GM12801 (cell line): ENCODE measurements around the gene SGMS1.

Experiments
- CTCF ChIP-seq: IDR thresholded peaks from one replicate; pipeline ENCODE4 v1.5.1; 2011; ENCODE audit warnings: control low read depth; ENCODE audit not compliant: insufficient read length; ENCODE audit errors: extremely low read depth

Gene SGMS1

GRCh38 chr10:50577010-50577409, 46.7 kb downstream of the SGMS1 start:
- TF ChIP-seq CTCF, result no peak

- no peak for TF ChIP-seq CTCF
Measured at GRCh38 chr10:50576245-50576815, 47.4 kb downstream of the SGMS1 start.

- TF ChIP-seq CTCF, result no peak
Measured at GRCh38 chr10:50575477-50576244, 48.1 kb downstream of the SGMS1 start.

- TF ChIP-seq CTCF, result no peak
Measured at GRCh38 chr10:50574931-50575330, 48.8 kb downstream of the SGMS1 start.

DNA sequence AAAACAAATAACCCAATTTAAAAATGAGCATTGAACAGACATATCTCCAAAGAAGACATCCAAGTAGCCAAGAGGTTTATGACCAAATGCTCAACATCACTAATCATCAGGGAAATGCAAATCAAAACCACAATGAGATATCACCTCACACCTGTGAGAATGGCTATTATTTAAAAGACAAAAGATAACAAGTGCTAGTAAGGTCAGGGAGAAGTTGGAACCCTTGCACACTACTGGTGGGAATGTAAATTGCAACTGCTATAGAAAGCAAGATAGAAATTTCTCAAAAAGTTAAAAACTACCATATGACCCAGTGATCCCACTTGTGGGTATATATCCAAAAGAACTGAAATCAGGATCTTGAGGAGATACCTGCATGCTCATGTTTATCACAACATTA, 49.5 kb downstream of the SGMS1 start:
- TF ChIP-seq CTCF, result no peak

DNA sequence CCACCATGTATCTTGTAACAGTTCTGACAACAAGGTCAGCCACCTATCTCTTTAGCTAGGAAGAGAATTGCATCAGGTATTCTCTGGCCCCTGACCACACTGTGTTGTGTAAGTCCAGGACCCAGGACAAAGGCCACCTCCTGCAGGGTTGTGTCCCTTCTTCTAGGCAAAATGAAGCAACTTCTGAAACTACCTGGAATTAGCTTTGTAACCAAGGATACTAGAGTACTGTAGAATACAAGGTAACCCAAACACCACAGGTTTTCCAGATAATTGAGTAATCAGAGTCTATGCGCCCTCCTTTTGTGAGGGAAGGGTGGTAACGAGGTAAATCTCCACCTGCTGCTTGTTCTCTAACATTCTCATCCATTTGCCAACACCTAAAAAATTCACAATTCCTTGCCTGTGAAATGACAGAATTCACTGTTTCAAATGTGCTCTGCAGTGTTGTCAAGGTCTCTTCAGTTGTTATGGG, 51.7 kb downstream of the SGMS1 start:
- no peak for TF ChIP-seq CTCF

DNA sequence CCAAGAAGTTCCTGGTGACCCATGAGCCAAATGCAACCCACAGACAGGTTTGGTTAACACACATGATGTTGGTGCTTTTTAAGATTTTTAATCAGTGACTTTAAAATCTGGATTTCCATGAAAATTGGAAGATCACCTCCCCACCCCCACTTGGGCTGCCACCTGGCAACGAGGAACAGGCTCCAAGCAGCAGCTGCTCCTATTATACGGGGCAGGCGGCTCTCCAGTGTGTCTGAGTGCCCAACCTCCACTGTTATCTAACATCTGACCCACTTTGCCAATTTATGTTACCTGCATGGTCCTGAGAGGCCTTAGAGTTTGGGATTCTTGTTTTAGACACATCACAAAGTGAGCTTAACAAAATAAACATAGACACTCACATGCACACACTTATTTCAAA, 56.4 kb downstream of the SGMS1 start:
- no peak for TF ChIP-seq CTCF
